AG09309 (cell line): ENCODE measurements around the gene SZT2.
A peak's percentile ranks its signal among the peaks of the same experiment; 100 is the strongest.

Experiments used
- DNase-seq: peaks from one replicate; pipeline ENCODE4 v3.0.0-alpha.2; 2010; ENCODE audit warnings: low read depth
- H3K4me3 ChIP-seq: 2 replicates; pipeline ENCODE4 v1.5.1; 2011; ENCODE audit warnings: mild to moderate bottlenecking, low read depth, low read length, moderate library complexity; ENCODE audit not compliant: control insufficient read depth
- CTCF ChIP-seq: IDR thresholded peaks from 2 replicates; pipeline ENCODE4 v1.5.1; 2011; ENCODE audit warnings: mild to moderate bottlenecking, low read depth, low read length, inconsistent platforms; ENCODE audit not compliant: insufficient read depth, control insufficient read depth; ENCODE audit errors: missing control alignments

The SZT2 gene

GRCh38 chr1:43389326-43390313 is at the start of gene SZT2, which contains the start of gene MED8:
SZT2 (plus strand) TSS chr1:43389899; CDS start chr1:43389969, 70 bp downstream.
MED8 (minus strand) TSS chr1:43389800; CDS start chr1:43389764, 36 bp downstream.
- peak; percentile 69 for DNase-seq
- peak within 1 kb of the TSS; percentile 99 for H3K4me3 ChIP-seq
- TF ChIP-seq CTCF = no peak

GRCh38 chr1:43340559-43340958 is 49.1 kb upstream of the SZT2 start:
- TF ChIP-seq CTCF = no peak
- no peak overlapping the region for H3K4me3 ChIP-seq
- no peak for DNase-seq

DNA sequence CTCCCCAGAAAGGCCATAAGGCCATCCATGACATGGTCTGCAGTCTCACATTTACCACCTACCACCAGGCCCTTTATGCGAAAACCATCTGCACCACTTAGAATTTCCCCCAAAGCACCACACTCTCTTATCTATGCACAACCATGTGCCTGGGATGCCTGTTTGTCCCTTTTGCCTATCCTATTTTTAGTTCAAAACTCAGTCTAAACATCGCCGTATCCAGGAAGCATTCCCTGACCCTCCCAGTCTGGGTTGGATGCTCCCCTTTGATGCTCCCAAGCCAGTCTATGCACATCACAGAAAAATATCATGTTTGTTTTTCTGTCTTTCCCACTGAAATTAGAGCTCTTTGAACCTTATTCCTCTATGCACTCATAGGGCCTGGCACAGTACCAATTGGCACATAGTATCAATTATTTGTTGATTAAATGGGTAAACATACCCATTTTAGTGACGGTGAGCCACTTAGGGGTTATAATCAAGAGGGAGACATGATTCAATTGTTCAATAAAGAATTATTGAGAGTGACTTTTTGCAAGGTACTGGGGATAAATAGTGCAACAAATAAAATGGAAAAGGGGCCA is 45.3 kb upstream of the SZT2 start:
- H3K4me3 ChIP-seq = no peak overlapping the region
- DNase-seq = no peak
- no peak for TF ChIP-seq CTCF

- H3K4me3 ChIP-seq = no peak overlapping the region
Measured at GRCh38 chr1:43345120-43345519, 44.6 kb upstream of the SZT2 start.

GRCh38 chr1:43346636-43347035 is 43.1 kb upstream of the SZT2 start:
- no peak for TF ChIP-seq CTCF
- no peak overlapping the region for H3K4me3 ChIP-seq
- DNase-seq = no peak

More at GRCh38 chr1:43345120-43345519, 44.6 kb upstream of the SZT2 start:
- no peak for DNase-seq
- TF ChIP-seq CTCF = no peak

DNA sequence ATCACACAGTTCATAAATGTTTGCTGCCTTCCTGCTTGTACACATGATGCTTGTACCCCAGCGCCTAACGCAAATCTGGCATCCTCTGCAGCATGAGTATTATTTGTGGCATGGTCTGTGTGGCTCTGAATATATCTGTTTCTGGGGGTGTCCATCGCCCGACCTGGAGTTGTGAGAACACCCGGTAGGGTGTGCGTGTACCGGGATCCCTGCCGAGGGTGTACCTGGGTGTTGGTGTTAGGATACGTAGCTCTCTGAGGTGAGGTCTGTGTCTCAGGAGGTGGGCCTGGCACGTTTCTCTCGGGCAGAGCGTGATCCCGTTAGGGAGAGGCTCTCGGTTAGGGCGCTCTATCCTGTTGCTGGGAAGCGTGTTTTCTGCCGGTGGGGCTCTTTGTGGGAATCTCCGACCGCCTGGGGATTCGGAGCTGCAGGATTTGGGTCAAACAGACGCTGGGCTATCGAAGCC is 41.3 kb upstream of the SZT2 start:
- no peak for TF ChIP-seq CTCF
- peak overlapping the region; percentile 44 for H3K4me3 ChIP-seq
- no peak for DNase-seq
